Lung (tissue), 12 donors: ENCODE results near the gene C8B. TPM values are rescaled to one million over a fixed set of nuclear protein-coding genes. Genes with fewer than 3 reads are reported as not detected.

Experiments
- ATAC-seq: fragments of 200-7000 bp; cut with Tn5 transposase; one replicate; pipeline ENCODE4 v1.9.1; 2020; ENCODE audit warnings: moderate number of reproducible peaks; ENCODE audit not compliant: insufficient read depth, low FRiP score
- DNase-seq, 3 donors: peaks; one replicate each; pipeline ENCODE4 v3.0.0-alpha.2; 2013 to 2017
- H3K27ac ChIP-seq, 2 donors: one replicate each; pipeline ENCODE4 v1.5.1; 2013; ENCODE audit warnings: mild to moderate bottlenecking in 2 of 2, moderate library complexity in 2 of 2, control low read depth in 1 of 2, inconsistent platforms in 1 of 2, low read depth in 1 of 2, low read length in 1 of 2
- H3K27me3 ChIP-seq, 3 donors: one replicate each; pipeline ENCODE4 v1.5.1; 2013; ENCODE audit warnings: low read length in 2 of 3; ENCODE audit not compliant: control insufficient read depth in 3 of 3, insufficient read depth in 3 of 3
- H3K36me3 ChIP-seq, 4 donors: one replicate each; pipeline ENCODE4 v1.5.1; 2013; ENCODE audit warnings: low read length in 4 of 4, mild to moderate bottlenecking in 1 of 4, moderate library complexity in 1 of 4; ENCODE audit not compliant: control insufficient read depth in 4 of 4, insufficient read depth in 4 of 4
- H3K4me1 ChIP-seq, 5 donors: one replicate each; pipeline ENCODE4 v1.5.1; 2013; ENCODE audit warnings: low read length in 5 of 5, mild to moderate bottlenecking in 2 of 5, moderate library complexity in 1 of 5; ENCODE audit not compliant: control insufficient read depth in 5 of 5, insufficient read depth in 5 of 5
- H3K4me3 ChIP-seq: one replicate; pipeline ENCODE4 v1.5.1; 2013; ENCODE audit warnings: mild to moderate bottlenecking, control low read depth, moderate library complexity
- H3K9ac ChIP-seq, 2 donors: one replicate each; pipeline ENCODE4 v1.5.1; 2013; ENCODE audit warnings: low read length in 2 of 2, control low read depth in 1 of 2; ENCODE audit not compliant: insufficient read depth in 1 of 2
- H3K9me3 ChIP-seq, 4 donors: one replicate each; pipeline ENCODE4 v1.5.1; 2013; ENCODE audit warnings: low read length in 3 of 4, mild to moderate bottlenecking in 1 of 4, moderate library complexity in 1 of 4; ENCODE audit not compliant: control insufficient read depth in 4 of 4, insufficient read depth in 3 of 4
- CTCF ChIP-seq: IDR thresholded peaks from 2 replicates; pipeline ENCODE4 v1.5.1; 2012; ENCODE audit warnings: mild to moderate bottlenecking; ENCODE audit errors: control extremely low read depth, extremely low read depth
- WGBS, 2 donors: extraction: QIAGEN DNeasy Blood & Tissue Kit; methylation state at CpG; one replicate each; pipeline ENCODE4 v1.1.7; 2013; 5-methylcytosine and 5-hydroxymethylcytosine counted together
- polyA plus RNA-seq, 2 donors: library from polyadenylated mRNA; stranded (reverse); fragments of 200-250 nt; gene quantifications; one replicate each; pipeline ENCODE4 v1.2.1, GENCODE V29; 2013
- total RNA-seq, 2 donors: library from RNA; depleted of rRNA in 1 of 2; stranded (reverse); fragments of >200 nt in 1 of 2; gene quantifications; one replicate each; pipeline ENCODE4 v1.2.1, GENCODE V29; 2014 to 2021
- donor health status: control.
- donor health status: control.
- donor health status: Bipolar disorder and iron deficiency.
- donor health status: healthy.
- donor health status: DM: yes; HTN: yes; CAD: no.

C8B gene
- total and polyA plus RNA-seq, 4 donors: 0.22 to 2.8 (median 1.7) TPM

GRCh38 chr1:56924116-56924515 lies 41.7 kb downstream of the C8B start:
- peaks cover 0 to 4% (median 0%) of the 10 kb centered on the region in 5 donors for H3K4me1 ChIP-seq
- WGBS, 2 donors: 78 to 83% methylated on average over 5 of the region's 5 CpGs
- no peaks in the 10 kb centered on the region for H3K36me3 ChIP-seq
- H3K4me3 ChIP-seq: no peak overlapping the region
- no peak overlapping the region for H3K9ac ChIP-seq
- no peak overlapping the region for H3K27ac ChIP-seq
- ATAC-seq: no peak
- peaks cover 0 to 9% (median 0%) of the 10 kb centered on the region in 4 donors for H3K9me3 ChIP-seq
- no peak for DNase-seq
- H3K27me3 ChIP-seq: no peaks in the 10 kb centered on the region
- no peak for TF ChIP-seq CTCF

GRCh38 chr1:56923201-56923600 lies 42.6 kb downstream of the C8B start:
- DNase-seq (no peak), ATAC-seq (no peak)
- H3K27me3 ChIP-seq: no peaks in the 10 kb centered on the region
- TF ChIP-seq CTCF: no peak
- no peaks in the 10 kb centered on the region for H3K36me3 ChIP-seq
- H3K4me1 ChIP-seq: peaks cover 0 to 4% (median 0%) of the 10 kb centered on the region in 5 donors
- no peak overlapping the region for H3K9ac ChIP-seq
- WGBS, 2 donors: 33 to 83% methylated on average over 3 of the region's 3 CpGs
- no peak overlapping the region for H3K27ac ChIP-seq
- peaks cover 0 to 7% (median 0%) of the 10 kb centered on the region in 4 donors for H3K9me3 ChIP-seq
- no peak overlapping the region for H3K4me3 ChIP-seq

- no peak overlapping the region for H3K4me3 ChIP-seq
- H3K27me3 ChIP-seq: no peaks in the 10 kb centered on the region
- no peak overlapping the region for H3K27ac ChIP-seq
- no peak for ATAC-seq
- no peaks in the 10 kb centered on the region for H3K36me3 ChIP-seq
- no peak for DNase-seq
- no peak overlapping the region for H3K9ac ChIP-seq
- H3K9me3 ChIP-seq: peaks cover 0 to 5% (median 0%) of the 10 kb centered on the region in 4 donors
- peaks cover 0 to 4% (median 0%) of the 10 kb centered on the region in 5 donors for H3K4me1 ChIP-seq
- WGBS, 2 donors: 87% methylated on average over 1 of the region's 1 CpG
- no peak for TF ChIP-seq CTCF
Measured at GRCh38 chr1:56922507-56922906, 43.3 kb downstream of the C8B start.

GRCh38 chr1:56922070-56922469 lies 43.7 kb downstream of the C8B start:
- Histone ChIP-seq H3K27ac (no peak overlapping the region), H3K27me3 (no peaks in the 10 kb centered on the region), H3K9me3 (peaks cover 0 to 5% (median 0%) of the 10 kb centered on the region in 4 donors), H3K4me1 (peaks cover 0 to 4% (median 0%) of the 10 kb centered on the region in 5 donors), H3K4me3 (no peak overlapping the region), H3K9ac (no peak overlapping the region), H3K36me3 (no peaks in the 10 kb centered on the region)
- ATAC-seq (no peak), DNase-seq (no peak)
- WGBS, 2 donors: 63 to 84% methylated on average over 4 of the region's 4 CpGs
- TF ChIP-seq CTCF: no peak
